ENCODE measurements around the gene MTMR2.

Gene MTMR2

DNA sequence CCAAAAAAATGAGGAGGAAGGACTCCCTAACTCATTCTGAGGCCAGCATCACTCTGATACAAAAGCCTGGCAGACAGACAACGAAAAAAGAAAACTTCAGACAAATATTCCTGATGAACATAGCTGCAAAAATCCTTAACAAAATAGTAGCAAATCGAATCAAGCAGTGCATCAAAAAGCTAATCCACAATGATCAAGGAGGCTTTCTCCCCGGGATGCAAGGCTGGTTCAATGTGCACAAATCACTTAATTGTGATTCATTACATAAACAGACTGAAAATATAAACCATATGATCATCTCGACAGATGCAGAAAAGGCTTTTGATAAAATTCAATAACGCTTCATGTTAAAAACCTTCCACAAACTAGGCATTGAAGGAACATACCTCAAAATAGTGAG, 16.4 kb downstream of the MTMR2 start:
- no peaks in the 10 kb centered on the region for H3K27me3 ChIP-seq (ENCODE audit: control insufficient read depth, insufficient read depth, low read length)
- no peaks in the 10 kb centered on the region for H3K36me3 ChIP-seq (ENCODE audit: control insufficient read depth, insufficient read depth, low read length)
- H3K9ac ChIP-seq, result no peak overlapping the region
- no peaks in the 10 kb centered on the region for H3K4me1 ChIP-seq
- no peak overlapping the region for H3K4me3 ChIP-seq (ENCODE audit: low read depth, low read length)
- H3K4me2 ChIP-seq (ENCODE audit: low read length), result no peak overlapping the region
- H3K27ac ChIP-seq, result no peak overlapping the region
- H2AFZ ChIP-seq, result no peak overlapping the region
- no peaks in the 10 kb centered on the region for H3K9me3 ChIP-seq (ENCODE audit: control insufficient read depth, low read length)
- peaks cover 13% of the 10 kb centered on the region for H3K79me2 ChIP-seq
- TF ChIP-seq CTCF (IDR thresholded peaks at IDR 0.05), result no peak

GRCh38 chr11:95904009-95904650, 19.8 kb downstream of the MTMR2 start:
- H3K9me3 ChIP-seq (ENCODE audit: control insufficient read depth, low read length), result no peaks in the 10 kb centered on the region
- H2AFZ ChIP-seq, result no peak overlapping the region
- H3K4me1 ChIP-seq, result peaks cover 4% of the 10 kb centered on the region
- H3K4me3 ChIP-seq (ENCODE audit: low read depth, low read length), result no peak overlapping the region
- no peak for TF ChIP-seq CTCF (IDR thresholded peaks at IDR 0.05)
- H3K27me3 ChIP-seq (ENCODE audit: control insufficient read depth, insufficient read depth, low read length), result no peaks in the 10 kb centered on the region
- peaks cover 10% of the 10 kb centered on the region for H3K79me2 ChIP-seq
- no peak overlapping the region for H3K9ac ChIP-seq
- no peak overlapping the region for H3K4me2 ChIP-seq (ENCODE audit: low read length)
- H3K36me3 ChIP-seq (ENCODE audit: control insufficient read depth, insufficient read depth, low read length), result no peaks in the 10 kb centered on the region
- H3K27ac ChIP-seq, result no peak overlapping the region

GRCh38 chr11:95898782-95899181, 25.1 kb downstream of the MTMR2 start:
- H3K9me3 ChIP-seq (ENCODE audit: control insufficient read depth, low read length), result no peaks in the 10 kb centered on the region
- H3K4me2 ChIP-seq (ENCODE audit: low read length), result no peak overlapping the region
- H2AFZ ChIP-seq, result no peak overlapping the region
- H3K79me2 ChIP-seq, result peaks cover 3% of the 10 kb centered on the region
- H3K4me1 ChIP-seq, result peaks cover 4% of the 10 kb centered on the region
- no peaks in the 10 kb centered on the region for H3K27me3 ChIP-seq (ENCODE audit: control insufficient read depth, insufficient read depth, low read length)
- TF ChIP-seq CTCF (IDR thresholded peaks at IDR 0.05), result no peak
- no peak overlapping the region for H3K4me3 ChIP-seq (ENCODE audit: low read depth, low read length)
- H3K27ac ChIP-seq, result no peak overlapping the region
- H3K36me3 ChIP-seq (ENCODE audit: control insufficient read depth, insufficient read depth, low read length), result no peaks in the 10 kb centered on the region
- H3K9ac ChIP-seq, result no peak overlapping the region

GRCh38 chr11:95897731-95898130, 26.2 kb downstream of the MTMR2 start:
- Histone ChIP-seq H3K9ac (no peak overlapping the region), H3K36me3 (ENCODE audit: control insufficient read depth, insufficient read depth, low read length) (no peaks in the 10 kb centered on the region), H3K27me3 (ENCODE audit: control insufficient read depth, insufficient read depth, low read length) (no peaks in the 10 kb centered on the region), H3K9me3 (ENCODE audit: control insufficient read depth, low read length) (no peaks in the 10 kb centered on the region), H2AFZ (no peak overlapping the region), H3K4me1 (peaks cover 4% of the 10 kb centered on the region), H3K79me2 (peaks cover under 1% of the 10 kb centered on the region), H3K4me2 (ENCODE audit: low read length) (no peak overlapping the region), H3K4me3 (ENCODE audit: low read depth, low read length) (no peak overlapping the region), H3K27ac (no peak overlapping the region)
- TF ChIP-seq CTCF (IDR thresholded peaks at IDR 0.05), result no peak

GRCh38 chr11:95895815-95896214, 28.1 kb downstream of the MTMR2 start:
- Histone ChIP-seq H3K27ac (no peak overlapping the region), H3K36me3 (ENCODE audit: control insufficient read depth, insufficient read depth, low read length) (no peaks in the 10 kb centered on the region), H3K9me3 (ENCODE audit: control insufficient read depth, low read length) (no peaks in the 10 kb centered on the region), H2AFZ (no peak overlapping the region), H3K4me1 (no peaks in the 10 kb centered on the region), H3K4me2 (ENCODE audit: low read length) (no peak overlapping the region), H3K4me3 (ENCODE audit: low read depth, low read length) (no peak overlapping the region), H3K79me2 (no peaks in the 10 kb centered on the region), H3K9ac (no peak overlapping the region), H3K27me3 (ENCODE audit: control insufficient read depth, insufficient read depth, low read length) (no peaks in the 10 kb centered on the region)
- no peak for TF ChIP-seq CTCF (IDR thresholded peaks at IDR 0.05)

Measured in parathyroid adenoma (tissue), 2 donors.